ENCODE measurements around the gene SRR.

SRR gene

DNA sequence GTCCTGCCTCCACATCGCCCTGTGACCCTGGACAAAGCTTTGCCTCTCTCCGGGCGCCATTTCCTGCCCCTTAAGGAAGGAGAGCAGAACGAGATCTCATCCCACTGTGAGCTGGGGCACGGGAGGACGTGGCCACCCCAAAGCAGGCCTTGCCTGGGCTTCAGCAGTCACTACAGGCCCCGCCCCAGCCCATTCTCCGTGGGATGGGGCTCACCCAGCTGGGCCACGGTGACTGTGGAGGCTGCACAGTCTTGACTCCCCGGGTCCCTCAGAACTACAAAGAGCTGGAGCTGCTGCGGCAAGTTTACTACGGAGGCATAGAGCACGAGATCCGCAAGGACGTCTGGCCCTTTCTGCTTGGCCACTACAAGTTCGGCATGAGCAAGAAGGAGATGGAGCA, 68.9 kb downstream of the SRR start:
- DNase-seq: no peak

DNA sequence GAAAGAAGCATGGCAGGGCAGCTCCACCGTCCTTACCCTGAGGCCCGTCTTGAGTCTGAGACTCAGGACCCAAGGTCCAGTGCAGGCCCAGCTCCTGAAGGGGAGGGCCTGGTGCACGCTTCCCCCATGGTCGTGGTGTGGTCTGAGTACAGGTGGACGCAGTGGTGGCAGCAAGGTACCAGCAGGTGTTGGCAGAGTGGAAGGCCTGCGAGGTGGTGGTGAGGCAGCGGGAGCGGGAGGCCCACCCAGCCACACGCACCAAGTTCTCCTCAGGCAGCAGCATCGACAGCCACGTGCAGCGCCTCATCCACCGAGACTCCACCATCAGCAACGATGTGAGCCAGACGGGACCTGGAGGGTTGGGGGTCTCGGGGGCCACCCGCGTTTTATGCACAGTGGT, 69.4 kb downstream of the SRR start:
- DNase-seq: no peak
